Liver (tissue), 9 donors: ENCODE measurements around the gene SLC12A3. TPM values are rescaled to one million over a fixed set of nuclear protein-coding genes. Genes with fewer than 3 reads are reported as not detected.
A peak's percentile ranks its signal among the peaks of the same experiment; 100 is the strongest.

Experiments
- DNase-seq: peaks from one replicate; pipeline ENCODE4 v3.0.0-alpha.2; 2017; ENCODE audit warnings: low spot score
- H3K27ac ChIP-seq, 2 donors: one replicate each; pipeline ENCODE4 v1.7.0; 2013; ENCODE audit warnings: inconsistent platforms in 2 of 2, low read length in 2 of 2, control low read depth in 1 of 2, low read depth in 1 of 2, mild to moderate bottlenecking in 1 of 2
- H3K27me3 ChIP-seq, 4 donors: one replicate each; pipeline versions ENCODE4 v1.6.1 to v1.7.0; 2013; ENCODE audit warnings: low read length in 3 of 4, inconsistent platforms in 1 of 4, mild to moderate bottlenecking in 1 of 4, moderate library complexity in 1 of 4; ENCODE audit not compliant: control insufficient read depth in 4 of 4, insufficient read depth in 4 of 4
- H3K36me3 ChIP-seq, 4 donors: one replicate each; pipeline versions ENCODE4 v1.6.1 to v1.7.0; 2013; ENCODE audit warnings: low read length in 3 of 4, mild to moderate bottlenecking in 3 of 4, low read depth in 1 of 4, moderate library complexity in 1 of 4; ENCODE audit not compliant: control insufficient read depth in 4 of 4, insufficient read depth in 3 of 4
- H3K4me1 ChIP-seq, 4 donors: one replicate each; pipeline versions ENCODE4 v1.6.1 to v1.7.0; 2013; ENCODE audit warnings: low read length in 3 of 4, mild to moderate bottlenecking in 3 of 4, moderate library complexity in 1 of 4; ENCODE audit not compliant: control insufficient read depth in 4 of 4, insufficient read depth in 4 of 4
- H3K4me3 ChIP-seq, 3 donors: one replicate each; pipeline versions ENCODE4 v1.6.1 to v1.7.0; 2013; ENCODE audit warnings: low read length in 3 of 3, control low read depth in 1 of 3, low read depth in 1 of 3, mild to moderate bottlenecking in 1 of 3
- H3K9ac ChIP-seq, 2 donors: one replicate each; pipeline ENCODE4 v1.7.0; 2013; ENCODE audit warnings: low read length in 2 of 2, mild to moderate bottlenecking in 2 of 2, moderate library complexity in 2 of 2, control low read depth in 1 of 2, low read depth in 1 of 2
- H3K9me3 ChIP-seq, 4 donors: one replicate each; pipeline versions ENCODE4 v1.6.1 to v1.7.0; 2013; ENCODE audit warnings: low read length in 3 of 4; ENCODE audit not compliant: control insufficient read depth in 4 of 4
- ATF3 ChIP-seq: IDR thresholded peaks from 2 replicates; pipeline ENCODE4 v1.6.1; 2016; ENCODE audit warnings: antibody characterized with exemption
- CTCF ChIP-seq: fragments of 150-350 bp; IDR thresholded peaks from 2 replicates; pipeline ENCODE4 v1.5.1; 2017; ENCODE audit warnings: improper control_type of control experiment, low read depth, low read length; ENCODE audit not compliant: missing input control
- EGR1 ChIP-seq, 2 donors: IDR thresholded peaks; 2 replicates each; pipeline ENCODE4 v1.6.1; 2016 to 2018; ENCODE audit warnings: antibody characterized with exemption in 2 of 2, low read depth in 2 of 2
- FOXA1 ChIP-seq: IDR thresholded peaks from 2 replicates; pipeline ENCODE4 v1.6.1; 2016; ENCODE audit warnings: antibody characterized with exemption
- FOXA2 ChIP-seq: IDR thresholded peaks from 2 replicates; pipeline ENCODE4 v1.6.1; 2016; ENCODE audit warnings: antibody characterized with exemption
- GABPA ChIP-seq, 2 donors: IDR thresholded peaks in 1 of 2; conservative IDR thresholded peaks in 1 of 2; 2 replicates each; pipeline ENCODE4 v1.6.1; 2016; ENCODE audit warnings: antibody characterized with exemption in 2 of 2, mild to moderate bottlenecking in 1 of 2, moderate library complexity in 1 of 2
- HNF4A ChIP-seq, 2 donors: conservative IDR thresholded peaks; 2 replicates each; pipeline ENCODE4 v1.6.1; 2016; ENCODE audit warnings: antibody characterized with exemption in 2 of 2, mild to moderate bottlenecking in 2 of 2
- HNF4G ChIP-seq: IDR thresholded peaks from 2 replicates; pipeline ENCODE4 v1.6.1; 2016; ENCODE audit warnings: antibody characterized with exemption
- JUND ChIP-seq, 2 donors: IDR thresholded peaks; 2 replicates each; pipeline ENCODE4 v1.6.1; 2016; ENCODE audit warnings: antibody characterized with exemption in 2 of 2
- MAX ChIP-seq: IDR thresholded peaks from 2 replicates; pipeline ENCODE4 v1.6.1; 2016; ENCODE audit warnings: antibody characterized with exemption
- NR2F2 ChIP-seq: IDR thresholded peaks from 2 replicates; pipeline ENCODE4 v1.6.1; 2016; ENCODE audit warnings: antibody characterized with exemption
- RAD21 ChIP-seq, 2 donors: IDR thresholded peaks; 2 replicates each; pipeline ENCODE4 v1.6.1; 2016; ENCODE audit warnings: antibody characterized with exemption in 2 of 2, mild to moderate bottlenecking in 2 of 2
- REST ChIP-seq: IDR thresholded peaks from 2 replicates; pipeline ENCODE4 v1.6.1; 2016; ENCODE audit warnings: antibody characterized with exemption, mild to moderate bottlenecking
- RXRA ChIP-seq, 2 donors: IDR thresholded peaks; 2 replicates each; pipeline ENCODE4 v1.6.1; 2017 to 2018; ENCODE audit warnings: antibody characterized with exemption in 2 of 2, mild to moderate bottlenecking in 1 of 2
- SP1 ChIP-seq: IDR thresholded peaks from 2 replicates; pipeline ENCODE4 v1.6.1; 2018; ENCODE audit warnings: antibody characterized with exemption, mild to moderate bottlenecking
- TAF1 ChIP-seq: conservative IDR thresholded peaks from 2 replicates; pipeline ENCODE4 v1.6.1; 2016; ENCODE audit warnings: antibody characterized with exemption, mild to moderate bottlenecking
- YY1 ChIP-seq: IDR thresholded peaks from 2 replicates; pipeline ENCODE4 v1.6.1; 2016; ENCODE audit warnings: antibody characterized with exemption, mild to moderate bottlenecking
- ZBTB33 ChIP-seq: IDR thresholded peaks from 2 replicates; pipeline ENCODE4 v1.6.1; 2016; ENCODE audit warnings: antibody characterized with exemption
- WGBS: extraction: QIAGEN DNeasy Blood & Tissue Kit; methylation state at CpG from one replicate; pipeline ENCODE4 v1.1.7; 2013; 5-methylcytosine and 5-hydroxymethylcytosine counted together
- polyA plus RNA-seq, 2 donors: library from polyadenylated mRNA; stranded (reverse) in 1 of 2; unstranded in 1 of 2; fragments of 200-250 nt in 1 of 2; fragments of >200 nt in 1 of 2; fragmentation: Nextera tagmentation in 1 of 2; extraction: Ambion mirVana in 1 of 2; gene quantifications; one replicate each; pipeline versions ENCODE4 v1.2.1 to v1.2.3, GENCODE V29; 2013 to 2015
- total RNA-seq, 2 donors: library from RNA; depleted of rRNA; stranded (reverse); fragments of >200 nt; gene quantifications; one replicate each; pipeline ENCODE4 v1.2.3, GENCODE V29; 2014
- donor health status: healthy.
- donor health status: healthy.
- donor health status: healthy.
- donor health status: healthy.
- donor health status: healthy.

Gene SLC12A3
- total and polyA plus RNA-seq, 4 donors: 0.09 TPM; not detected in 3

- Histone ChIP-seq H3K27ac (peak overlapping the region; percentile 95 to 97), H3K4me1 (peaks cover 2 to 32% (median 26%) of the 10 kb centered on the region in 4 donors), H3K9me3 (no peaks in the 10 kb centered on the region), H3K9ac (peak overlapping the region; percentile 95 to 97), H3K36me3 (peaks cover 5 to 32% (median 26%) of the 10 kb centered on the region in 4 donors), H3K4me3 (peak overlapping the region; percentile 79 to 98 (median 91)), H3K27me3 (no peaks in the 10 kb centered on the region)
- TF ChIP-seq ZBTB33 (peak; percentile 24), RAD21 (IDR thresholded peaks at IDR 0.05) (peak; percentile 38 to 51), FOXA1 (peak; percentile 97), REST (peak; percentile 59), CTCF (no peak), HNF4G (no peak), MAX (peak; percentile 97), GABPA (IDR thresholded peaks at IDR 0.05 in 1 of 2, conservative IDR thresholded peaks at IDR 0.05 in 1 of 2) (peak in 1 of 2 donors; percentile 53), NR2F2 (peak; percentile 45), TAF1 (peak; percentile 81), HNF4A (conservative IDR thresholded peaks at IDR 0.05) (peak; percentile 40 to 60), YY1 (peak; percentile 96), EGR1 (IDR thresholded peaks at IDR 0.05; ENCODE audit: low read depth in 2 of 2) (peak in 1 of 2 donors; percentile 32), FOXA2 (peak; percentile 99), RXRA (IDR thresholded peaks at IDR 0.05) (peak; percentile 51 to 81), JUND (IDR thresholded peaks at IDR 0.05) (peak in 1 of 2 donors; percentile 21), ATF3 (peak; percentile 12), SP1 (peak; percentile 72)
- WGBS: 1% methylated on average over 25 of the region's 25 CpGs
- DNase-seq: peak; percentile 76
These were observed 68.0 kb downstream of the SLC12A3 start for GRCh38 chr16:56932721-56933619.
